Hepatocyte (in vitro differentiated cells): ENCODE measurements around the gene TFDP1. TPM values are rescaled to one million over a fixed set of nuclear protein-coding genes. Genes with fewer than 3 reads are reported as not detected.

Experiments
- DNase-seq: peaks from one replicate; pipeline ENCODE4 v3.0.0-alpha.2; 2016; ENCODE audit warnings: low spot score
- H2AFZ ChIP-seq: fragments of 200-600 bp; sonication (generic); 2 replicates; pipeline ENCODE4 v1.6.0; 2016; ENCODE audit warnings: antibody characterized with exemption, mild to moderate bottlenecking
- H3K27ac ChIP-seq: fragments of 200-600 bp; sonication (generic); 2 replicates; pipeline ENCODE4 v1.5.1; 2016; ENCODE audit warnings: mild to moderate bottlenecking
- H3K27me3 ChIP-seq: fragments of 200-600 bp; sonication (generic); 2 replicates; pipeline ENCODE4 v1.6.1; 2016
- H3K36me3 ChIP-seq: fragments of 200-600 bp; sonication (generic); replicated peaks from 2 replicates; pipeline ENCODE4 v1.5.1; 2016; ENCODE audit warnings: low read depth; ENCODE audit not compliant: insufficient read depth
- H3K4me1 ChIP-seq: fragments of 200-600 bp; sonication (generic); 2 replicates; pipeline ENCODE4 v1.5.1; 2016; ENCODE audit warnings: mild to moderate bottlenecking, moderate library complexity; ENCODE audit not compliant: insufficient read depth
- H3K4me2 ChIP-seq: fragments of 200-600 bp; sonication (generic); 2 replicates; pipeline ENCODE4 v1.6.0; 2016
- H3K4me3 ChIP-seq: fragments of 200-600 bp; sonication (generic); 2 replicates; pipeline ENCODE4 v1.5.1; 2016; ENCODE audit warnings: mild to moderate bottlenecking
- H3K79me2 ChIP-seq: fragments of 200-600 bp; sonication (generic); 2 replicates; pipeline ENCODE4 v1.6.0; 2017; ENCODE audit warnings: mild to moderate bottlenecking
- H3K9me2 ChIP-seq: fragments of 200-600 bp; sonication (generic); replicated peaks from 2 replicates; pipeline ENCODE4 v1.6.0; 2017; ENCODE audit warnings: mild to moderate bottlenecking; ENCODE audit not compliant: insufficient read depth
- H3K9me3 ChIP-seq: fragments of 200-600 bp; sonication (generic); 2 replicates; pipeline ENCODE4 v1.5.1; 2016; ENCODE audit warnings: low read depth, mild to moderate bottlenecking
- H4K20me1 ChIP-seq: fragments of 200-600 bp; sonication (generic); 2 replicates; pipeline ENCODE4 v1.6.0; 2016; ENCODE audit warnings: mild to moderate bottlenecking; ENCODE audit not compliant: insufficient read depth, poor library complexity, severe bottlenecking
- CTCF ChIP-seq: fragments of 200-600 bp; sonication (generic); IDR thresholded peaks from 2 replicates; pipeline ENCODE4 v1.5.1; 2016; ENCODE audit warnings: antibody characterized with exemption, mild to moderate bottlenecking; ENCODE audit not compliant: poor library complexity
- EZH2 ChIP-seq: fragments of 200-600 bp; sonication (generic); IDR thresholded peaks from 2 replicates; pipeline ENCODE4 v1.6.1; 2016; ENCODE audit warnings: antibody characterized with exemption, mild to moderate bottlenecking, borderline replicate concordance
- EZH2phosphoT487 ChIP-seq: fragments of 200-600 bp; sonication (generic); IDR thresholded peaks from one replicate; pipeline ENCODE4 v1.6.1; 2018; ENCODE audit warnings: antibody characterized with exemption, mild to moderate bottlenecking, low read depth, moderate library complexity; ENCODE audit not compliant: unreplicated experiment, severe bottlenecking
- WGBS: methylation state at CpG from one replicate; pipeline ENCODE4 v1.1.6; 2016; ENCODE audit warnings: low lambda C conversion rate; ENCODE audit errors: missing lambda C conversion rate; 5-methylcytosine and 5-hydroxymethylcytosine counted together
- polyA plus RNA-seq: library from polyadenylated mRNA; unstranded; fragments of >200 nt; fragmentation: Nextera tagmentation; extraction: Ambion mirVana; gene quantifications from 2 replicates; pipeline ENCODE4 v1.2.1, GENCODE V29; 2016
- total RNA-seq: library from RNA; depleted of rRNA; stranded (reverse); fragments of >200 nt; gene quantifications from 2 replicates; pipeline ENCODE4 v1.2.3, GENCODE V29; 2014

TFDP1 gene
- total and polyA plus RNA-seq, 2 experiments from 2014 or later = 54.0 to 62.9 TPM

- Histone ChIP-seq H3K9me2 (no peaks in the 10 kb centered on the region), H3K36me3 (no peaks in the 10 kb centered on the region), H3K27ac (no peak overlapping the region), H2AFZ (no peak overlapping the region), H3K4me3 (no peak overlapping the region), H3K79me2 (peaks cover 15% of the 10 kb centered on the region), H4K20me1 (no peaks in the 10 kb centered on the region), H3K9me3 (no peaks in the 10 kb centered on the region), H3K4me2 (no peak overlapping the region), H3K27me3 (no peaks in the 10 kb centered on the region), H3K4me1 (peaks cover 9% of the 10 kb centered on the region)
- TF ChIP-seq EZH2phosphoT487 (no peak), EZH2 (no peak), CTCF (no peak)
- WGBS = 93% methylated on average over 19 of the region's 19 CpGs
- no peak for DNase-seq
Observed at GRCh38 chr13:113537205-113537604, 47.3 kb upstream of the TFDP1 start.

GRCh38 chr13:113537909-113538688 lies 46.5 kb upstream of the TFDP1 start:
- Histone ChIP-seq H3K36me3 (no peaks in the 10 kb centered on the region), H3K4me2 (no peak overlapping the region), H3K27ac (no peak overlapping the region), H3K4me3 (no peak overlapping the region), H3K9me2 (no peaks in the 10 kb centered on the region), H3K9me3 (no peaks in the 10 kb centered on the region), H3K27me3 (no peaks in the 10 kb centered on the region), H2AFZ (no peak overlapping the region), H3K4me1 (peaks cover 6% of the 10 kb centered on the region), H3K79me2 (peaks cover 21% of the 10 kb centered on the region), H4K20me1 (no peaks in the 10 kb centered on the region)
- 95% methylated on average over 21 of the region's 21 CpGs for WGBS
- DNase-seq = no peak
- no peak for TF ChIP-seq EZH2
- no peak for TF ChIP-seq EZH2phosphoT487
- TF ChIP-seq CTCF = no peak

- no peak overlapping the region for H3K4me3 ChIP-seq
- H3K9me2 ChIP-seq = no peaks in the 10 kb centered on the region
- 92% methylated on average over 28 of the region's 28 CpGs for WGBS
- H2AFZ ChIP-seq = no peak overlapping the region
- H3K27ac ChIP-seq = no peak overlapping the region
- H3K27me3 ChIP-seq = no peaks in the 10 kb centered on the region
- H3K4me1 ChIP-seq = no peaks in the 10 kb centered on the region
- TF ChIP-seq CTCF (no peak), EZH2 (no peak), EZH2phosphoT487 (no peak)
- H3K9me3 ChIP-seq = no peaks in the 10 kb centered on the region
- H3K79me2 ChIP-seq = peaks cover 23% of the 10 kb centered on the region
- no peak overlapping the region for H3K4me2 ChIP-seq
- no peaks in the 10 kb centered on the region for H3K36me3 ChIP-seq
- peaks cover 3% of the 10 kb centered on the region for H4K20me1 ChIP-seq
- no peak for DNase-seq
Observed at GRCh38 chr13:113538689-113539058, 45.9 kb upstream of the TFDP1 start.
